Right lobe of liver (tissue), 6 donors: ENCODE results near the gene ARFGAP1. TPM values are rescaled to one million over a fixed set of nuclear protein-coding genes. Genes with fewer than 3 reads are reported as not detected.
A peak's percentile ranks its signal among the peaks of the same experiment; 100 is the strongest.

Experiments
- ATAC-seq, 4 donors: fragments of 200-7000 bp; cut with Tn5 transposase; one replicate each; pipeline ENCODE4 v1.9.1; 2020; ENCODE audit warnings: mild to moderate bottlenecking in 4 of 4, moderate library complexity in 4 of 4
- DNase-seq, 3 donors: peaks; one replicate each; pipeline ENCODE4 v3.0.0-alpha.2; 2020
- H3K27ac ChIP-seq, 3 donors: fragments of 200-600 bp; one replicate each; pipeline ENCODE4 v1.8.0; 2022
- H3K27me3 ChIP-seq, 2 donors: fragments of 200-600 bp; one replicate each; pipeline ENCODE4 v1.8.0; 2022
- H3K36me3 ChIP-seq, 4 donors: fragments of 200-600 bp; sonication (generic) in 1 of 4; one replicate each; pipeline versions ENCODE4 v1.5.1 to v1.8.0; 2017 to 2022; ENCODE audit warnings: control low read depth in 1 of 4
- H3K4me1 ChIP-seq, 4 donors: fragments of 200-600 bp; sonication (generic) in 1 of 4; one replicate each; pipeline versions ENCODE4 v1.5.1 to v1.8.0; 2017 to 2022; ENCODE audit warnings: control low read depth in 1 of 4
- H3K4me3 ChIP-seq, 3 donors: fragments of 200-600 bp; one replicate each; pipeline ENCODE4 v1.8.0; 2022
- H3K9me3 ChIP-seq, 4 donors: fragments of 200-600 bp; sonication (generic) in 1 of 4; one replicate each; pipeline versions ENCODE4 v1.5.1 to v1.8.0; 2017 to 2022; ENCODE audit warnings: control low read depth in 1 of 4
- CTCF ChIP-seq, 4 donors: fragments of 200-600 bp in 3 of 4; fragments of 450-650 bp in 1 of 4; IDR thresholded peaks; one replicate each; pipeline versions ENCODE4 v1.5.1 to v1.8.0; 2016 to 2022; ENCODE audit warnings: antibody characterized with exemption in 4 of 4, mild to moderate bottlenecking in 2 of 4
- POLR2A ChIP-seq: fragments of 450-650 bp; IDR thresholded peaks from one replicate; pipeline ENCODE4 v1.6.1; 2017; ENCODE audit warnings: antibody characterized with exemption, mild to moderate bottlenecking
- WGBS: methylation state at CpG from one replicate; pipeline ENCODE4 v1.1.6; 2018; ENCODE audit warnings: low coverage, low lambda C conversion rate; ENCODE audit not compliant: insufficient coverage; ENCODE audit errors: missing lambda C conversion rate; 5-methylcytosine and 5-hydroxymethylcytosine counted together
- intact Hi-C, 2 donors: fragments of 100-400 bp; cut with DNase I; formaldehyde crosslinking; loops; one replicate each; pipeline versions ENCODE4 v1.11.2 to v1.14.1; 2022
- total RNA-seq, 6 experiments: library from RNA; depleted of rRNA in 2 of 6; stranded (reverse); fragments of >200 nt in 2 of 6; fragmentation: NEBNext Ultra II Directional in 3 of 6; extraction: Animal tissue kit (Norgen Biotek cat#: 25700) in 3 of 6; gene quantifications; one replicate each; pipeline versions ENCODE4 v1.1.0 to v1.2.4, GENCODE V29; 2016 to 2023
- donor health status: DM: no; HTN: yes; CAD: no.
- donor health status: DM: no; HTN: no; CAD: no.
- donor health status: DM: no; HTN: no; CAD: no.
- donor health status: DM: no; HTN: yes; CAD: no.
- donor health status: DM: no; HTN: yes; CAD: no.

The ARFGAP1 gene
- total RNA-seq, 6 experiments from 2014 or later, result 17.4 to 42.8 (median 29.5) TPM

GRCh38 chr20:63317601-63318291, 45.1 kb downstream of the ARFGAP1 start:
- intact Hi-C loops, result no loop called here
- no peaks in the 10 kb centered on the region for H3K36me3 ChIP-seq
- no peak overlapping the region for H3K27ac ChIP-seq
- H3K27me3 ChIP-seq, result no peaks in the 10 kb centered on the region
- H3K9me3 ChIP-seq, result no peaks in the 10 kb centered on the region
- WGBS, result 80% methylated on average over 2 of the region's 18 CpGs
- no peaks in the 10 kb centered on the region for H3K4me1 ChIP-seq
- TF ChIP-seq POLR2A, result no peak
- TF ChIP-seq CTCF (IDR thresholded peaks at IDR 0.05), result no peak
- H3K4me3 ChIP-seq, result no peak overlapping the region
- no peak for ATAC-seq
- DNase-seq, result peak in 1 of 3 donors; percentile 42

- TF ChIP-seq CTCF (IDR thresholded peaks at IDR 0.05) (no peak), POLR2A (no peak)
- Histone ChIP-seq H3K27me3 (no peaks in the 10 kb centered on the region), H3K27ac (no peak overlapping the region), H3K4me3 (no peak overlapping the region), H3K36me3 (no peaks in the 10 kb centered on the region), H3K4me1 (no peaks in the 10 kb centered on the region), H3K9me3 (no peaks in the 10 kb centered on the region)
- no CpG with 5 or more reads among the region's 24 CpGs for WGBS
- intact Hi-C loops, result no loop called here
- ATAC-seq (no peak), DNase-seq (peak in 1 of 3 donors; percentile 38)
Measured at GRCh38 chr20:63318391-63319163, 46.0 kb downstream of the ARFGAP1 start.

GRCh38 chr20:63319164-63320040, 46.8 kb downstream of the ARFGAP1 start:
- ATAC-seq, result no peak
- Histone ChIP-seq H3K9me3 (no peaks in the 10 kb centered on the region), H3K27me3 (no peaks in the 10 kb centered on the region), H3K27ac (no peak overlapping the region), H3K4me1 (no peaks in the 10 kb centered on the region), H3K4me3 (no peak overlapping the region), H3K36me3 (no peaks in the 10 kb centered on the region)
- no peak for TF ChIP-seq CTCF (IDR thresholded peaks at IDR 0.05)
- TF ChIP-seq POLR2A, result no peak
- intact Hi-C loops, result no loop called here
- peak in 2 of 3 donors; percentile 19 to 41 for DNase-seq
- WGBS, result 67% methylated on average over 5 of the region's 25 CpGs

- WGBS, result no CpG with 5 or more reads among the region's 23 CpGs
- ATAC-seq, result no peak
- Histone ChIP-seq H3K36me3 (no peaks in the 10 kb centered on the region), H3K4me1 (no peaks in the 10 kb centered on the region), H3K27me3 (no peaks in the 10 kb centered on the region), H3K4me3 (no peak overlapping the region), H3K27ac (no peak overlapping the region), H3K9me3 (no peaks in the 10 kb centered on the region)
- no peak for TF ChIP-seq POLR2A
- TF ChIP-seq CTCF (IDR thresholded peaks at IDR 0.05), result no peak
- intact Hi-C loops, result no loop called here
- DNase-seq, result peak in 1 of 3 donors; percentile 24
Measured at GRCh38 chr20:63320041-63320511, 47.5 kb downstream of the ARFGAP1 start.
